ENCODE measurements around the gene XXYLT1. TPM values are rescaled to one million over a fixed set of nuclear protein-coding genes. Genes with fewer than 3 reads are reported as not detected.
A peak's percentile ranks its signal among the peaks of the same experiment; 100 is the strongest.

Gene XXYLT1
- total and polyA plus RNA-seq, 2 of the 4 experiments (the other 2 are of a cell fraction) = 14.7 to 18.1 TPM

- Histone ChIP-seq H2AK9ac (replicated peaks; ENCODE audit: low read depth, low read length, poor library complexity) (no peak overlapping the region), H3K14ac (replicated peaks; ENCODE audit: low read depth, low read length) (no peak overlapping the region), H3K4me1 (ENCODE audit: control insufficient read depth, insufficient read depth, low read length) (peaks cover 10% of the 10 kb centered on the region), H3K9me3 (ENCODE audit: control insufficient read depth, insufficient read depth, low read length) (no peaks in the 10 kb centered on the region), H2BK15ac (ENCODE audit: low read depth, low read length) (no peak overlapping the region), H3K27me3 (ENCODE audit: control insufficient read depth, insufficient read depth, low read length) (no peaks in the 10 kb centered on the region), H2BK5ac (ENCODE audit: low read depth, low read length, poor library complexity, severe bottlenecking) (no peak overlapping the region), H3K27ac (ENCODE audit: insufficient read depth, low read length) (no peak overlapping the region), H4K20me1 (ENCODE audit: insufficient read depth, low read length) (no peaks in the 10 kb centered on the region), H3K18ac (ENCODE audit: low read depth, low read length) (no peak overlapping the region), H3K56ac (ENCODE audit: extremely low read depth, insufficient read depth, low read length) (no peak overlapping the region), H2BK20ac (ENCODE audit: low read depth, low read length) (no peak overlapping the region), H4K8ac (ENCODE audit: low read depth in 2 of 2, low read length in 2 of 2) (no peak overlapping the region), H4K5ac (ENCODE audit: low read depth, low read length) (no peak overlapping the region), H3K4me2 (ENCODE audit: low read depth, low read length) (no peak overlapping the region), H2AFZ (replicated peaks; ENCODE audit: low read length, poor library complexity) (no peak overlapping the region), H3K36me3 (ENCODE audit: control insufficient read depth, insufficient read depth, low read length) (no peaks in the 10 kb centered on the region), H4K91ac (ENCODE audit: insufficient read depth, low read depth, low read length) (no peak overlapping the region), H3K79me1 (ENCODE audit: low read depth in 1 of 2, low read length in 2 of 2) (peaks cover 11 to 17% of the 10 kb centered on the region in 2 experiments; a peak in 2 of 4 replicates), H3K9me1 (ENCODE audit: insufficient read depth, low read length) (peaks cover 24% of the 10 kb centered on the region), H3K4me3 (ENCODE audit: insufficient read depth, low read depth, low read length) (no peak overlapping the region), H3K23ac (ENCODE audit: low read depth, low read length) (no peak overlapping the region), H2AK5ac (ENCODE audit: low read depth, low read length) (peak overlapping the region; percentile 48; the same call in 1 of the 2 replicates), H3K9ac (ENCODE audit: low read depth, low read length) (no peak overlapping the region), H3K4ac (ENCODE audit: low read depth, low read length) (no peak overlapping the region; the same call in 1 of the 2 replicates), H2BK120ac (ENCODE audit: low read depth, low read length) (no peak overlapping the region)
- dilution Hi-C loops (cut with HindIII; ENCODE audit: low sequenced_read_pairs, unreplicated experiment) = no loop called here
- 85% methylated on average over 5 of the region's 13 CpGs; no CpG with 5 or more reads in 1 of the 2 experiments for WGBS, 2 experiments (ENCODE audit: extremely low coverage in 2 of 2, insufficient read length in 1 of 2)
- DNase-seq (no peak), ATAC-seq (ENCODE audit: low read depth) (no peak)
- BruUV-seq (replicated peaks) = no TSS peak
- ChIA-PET CTCF (no interaction called here), POLR2A (ENCODE audit: unreplicated experiment) (no interaction called here)
- intact Hi-C loops (cut with micrococcal nuclease) = no loop called here
- in situ Hi-C loops (cut with MboI; ENCODE audit: low sequenced_read_pairs) = no loop called here
- TF ChIP-seq ELK1 (IDR thresholded peaks at IDR 0.05; ENCODE audit: borderline replicate concordance, low read depth, low read length) (no peak), SMC3 (IDR thresholded peaks at IDR 0.05; ENCODE audit: low read depth, low read length) (no peak), CHD1 (IDR thresholded peaks at IDR 0.05; ENCODE audit: low read depth, low read length) (no peak), CEBPB (IDR thresholded peaks at IDR 0.05; ENCODE audit: low read depth, low read length) (no peak), MAZ (IDR thresholded peaks at IDR 0.05; ENCODE audit: borderline replicate concordance, low read depth, low read length) (no peak), USF2 (IDR thresholded peaks at IDR 0.05; ENCODE audit: low read depth, low read length) (no peak), NFE2L2 (IDR thresholded peaks at IDR 0.05; ENCODE audit: low read depth, low read length) (no peak), BHLHE40 (IDR thresholded peaks at IDR 0.05; ENCODE audit: low read depth, low read length) (no peak), MAFK (IDR thresholded peaks at IDR 0.05; ENCODE audit: low read depth, low read length) (no peak), FOS (IDR thresholded peaks at IDR 0.05; ENCODE audit: low read depth, low read length) (no peak), MXI1 (IDR thresholded peaks at IDR 0.05; ENCODE audit: borderline replicate concordance, low read depth, low read length) (no peak), RAD21 (IDR thresholded peaks at IDR 0.05; ENCODE audit: low read length) (no peak), RFX5 (IDR thresholded peaks at IDR 0.05; ENCODE audit: low read depth, low read length) (no peak), CTCF (conservative IDR thresholded peaks at IDR 0.05; ENCODE audit: low read depth, low read length) (no peak), POLR2A (IDR thresholded peaks at IDR 0.05; ENCODE audit: low read depth, low read length) (no peak)
Observed at GRCh38 chr3:195096484-195097330, 174.3 kb downstream of the XXYLT1 start.

All from IMR-90 (cell line).